HG02973 (cell line): ENCODE measurements around the gene MAP1LC3B.

ENCODE experiments used
- ATAC-seq: cut with Tn5 transposase; IDR thresholded peaks from one replicate; pipeline ENCODE4 v1.9.1; 2021; ENCODE audit warnings: moderate library complexity; ENCODE audit not compliant: unreplicated experiment

The MAP1LC3B gene

GRCh38 chr16:87425941-87426340 is 33.8 kb downstream of the MAP1LC3B start:
- no peak for ATAC-seq

GRCh38 chr16:87426423-87427215 is 34.5 kb downstream of the MAP1LC3B start:
- ATAC-seq, result no peak

GRCh38 chr16:87431926-87432325 is 39.8 kb downstream of the MAP1LC3B start:
- no peak for ATAC-seq

- no peak for ATAC-seq
These were observed 40.3 kb downstream of the MAP1LC3B start for GRCh38 chr16:87432330-87432915.

- ATAC-seq, result no peak
These were observed 42.1 kb downstream of the MAP1LC3B start for GRCh38 chr16:87434146-87434667.

- no peak for ATAC-seq
These were observed 43.5 kb downstream of the MAP1LC3B start for GRCh38 chr16:87435372-87436224.

- no peak for ATAC-seq
These were observed 44.4 kb downstream of the MAP1LC3B start for GRCh38 chr16:87436225-87437172.

GRCh38 chr16:87437327-87437726 is 45.2 kb downstream of the MAP1LC3B start:
- no peak for ATAC-seq

- no peak for ATAC-seq
These were observed 45.9 kb downstream of the MAP1LC3B start for GRCh38 chr16:87437911-87438610.

GRCh38 chr16:87438611-87438985 is 46.5 kb downstream of the MAP1LC3B start:
- ATAC-seq, result no peak

GRCh38 chr16:87439926-87440325 is 47.8 kb downstream of the MAP1LC3B start:
- ATAC-seq, result no peak

- ATAC-seq, result no peak
These were observed 49.9 kb downstream of the MAP1LC3B start for GRCh38 chr16:87441886-87442580.

- ATAC-seq, result no peak
These were observed 50.4 kb downstream of the MAP1LC3B start for GRCh38 chr16:87442581-87442966.

GRCh38 chr16:87443016-87443415 is 50.9 kb downstream of the MAP1LC3B start:
- ATAC-seq, result no peak

GRCh38 chr16:87443964-87444363 is 51.8 kb downstream of the MAP1LC3B start:
- no peak for ATAC-seq

GRCh38 chr16:87445486-87445885 is 53.4 kb downstream of the MAP1LC3B start:
- ATAC-seq, result no peak

GRCh38 chr16:87446479-87446878 is 54.3 kb downstream of the MAP1LC3B start:
- no peak for ATAC-seq

- ATAC-seq, result no peak
These were observed 55.2 kb downstream of the MAP1LC3B start for GRCh38 chr16:87447323-87447722.

- ATAC-seq, result no peak
These were observed 56.7 kb downstream of the MAP1LC3B start for GRCh38 chr16:87448866-87449265.
